Osteoblast (primary cell): ENCODE measurements around the gene KRTAP9-6. TPM values are rescaled to one million over a fixed set of nuclear protein-coding genes. Genes with fewer than 3 reads are reported as not detected.
A peak's percentile ranks its signal among the peaks of the same experiment; 100 is the strongest.

Experiments
- DNase-seq: peaks from one replicate; pipeline ENCODE4 v3.0.0; 2011; ENCODE audit warnings: low spot score, mixed read lengths; ENCODE audit not compliant: insufficient read length; ENCODE audit errors: missing footprints
- H2AFZ ChIP-seq: 2 replicates; pipeline ENCODE4 v1.6.0; 2011; ENCODE audit warnings: mild to moderate bottlenecking, low read length
- H3K27ac ChIP-seq: 2 replicates; pipeline ENCODE4 v1.5.1; 2011; ENCODE audit warnings: mild to moderate bottlenecking, low read depth, low read length, moderate library complexity
- H3K27me3 ChIP-seq: 2 replicates; pipeline ENCODE4 v1.6.0; 2012; ENCODE audit warnings: mild to moderate bottlenecking, control low read depth, inconsistent platforms, low read length, moderate library complexity; ENCODE audit not compliant: insufficient read depth
- H3K36me3 ChIP-seq: 2 replicates; pipeline ENCODE4 v1.5.1; 2011; ENCODE audit warnings: mild to moderate bottlenecking, low read length, control low read depth, moderate library complexity; ENCODE audit not compliant: insufficient read depth
- H3K4me1 ChIP-seq: 2 replicates; pipeline ENCODE4 v1.5.1; 2011; ENCODE audit warnings: mild to moderate bottlenecking, low read length, control low read depth, moderate library complexity; ENCODE audit not compliant: insufficient read depth
- H3K4me2 ChIP-seq: 2 replicates; pipeline ENCODE4 v1.6.0; 2011; ENCODE audit warnings: mild to moderate bottlenecking, low read length; ENCODE audit not compliant: insufficient read depth
- H3K4me3 ChIP-seq: fragments of 200-600 bp; sonication (generic); 3 replicates; pipeline ENCODE4 v1.5.1; 2012; ENCODE audit warnings: mild to moderate bottlenecking, low read length, inconsistent platforms; ENCODE audit not compliant: insufficient read depth
- H3K79me2 ChIP-seq: 2 replicates; pipeline ENCODE4 v1.6.0; 2012; ENCODE audit warnings: mild to moderate bottlenecking, low read length, control low read depth, inconsistent platforms; ENCODE audit not compliant: insufficient read depth
- H3K9me3 ChIP-seq: 2 replicates; pipeline ENCODE4 v1.5.1; 2011; ENCODE audit warnings: low read depth, low read length, control low read depth
- H4K20me1 ChIP-seq: 2 replicates; pipeline ENCODE4 v1.6.0; 2012; ENCODE audit warnings: mild to moderate bottlenecking, low read length, control low read depth; ENCODE audit not compliant: insufficient read depth
- small RNA-seq: library from RNA; depleted of rRNA; stranded (forward); fragments of <200 nt; gene quantifications from one replicate; pipeline ENCODE3, GENCODE V24; 2012
- total RNA-seq: library from RNA; depleted of rRNA; stranded (reverse); fragments of >200 nt; gene quantifications from 2 replicates; pipeline ENCODE4 v1.2.3, GENCODE V29; 2012
- TF ChIP-seq, protein P1 (sequence below): IDR thresholded peaks from 2 replicates; pipeline ENCODE4 v1.5.1; 2011; ENCODE audit warnings: mild to moderate bottlenecking, low read depth, low read length, moderate library complexity; ENCODE audit errors: extremely low read depth

KRTAP9-6 gene
- total RNA-seq, 1 donor: not detected

DNA sequence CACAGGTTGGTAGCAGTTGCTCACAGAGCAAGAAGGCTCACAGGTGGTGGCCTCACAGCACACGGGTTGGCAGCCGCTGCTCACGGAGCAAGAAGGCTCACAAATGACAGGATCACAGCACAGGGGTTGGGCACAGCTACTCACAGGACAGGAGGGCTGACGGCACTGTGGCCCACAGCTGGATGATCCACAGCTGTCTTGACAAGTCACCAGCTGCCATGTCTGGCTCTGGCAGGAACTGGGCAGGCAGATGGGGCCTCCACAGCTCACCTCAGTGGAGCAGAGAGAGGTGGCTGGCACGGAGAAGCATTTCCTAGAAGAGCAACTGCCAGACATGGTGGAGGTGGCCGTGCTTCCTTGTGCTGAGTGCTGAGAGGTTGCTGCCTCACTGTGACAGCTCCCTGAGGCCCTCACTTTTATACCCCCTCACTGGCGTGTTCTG is 43.8 kb downstream of the KRTAP9-6 start, which contains the start of gene KRTAP16-1:
Gene KRTAP16-1 (minus strand): TSS at position 392 of the 442 bp plus-strand sequence. CDS start 56 bp downstream, at position 336.
- peak within 1 kb of the TSS; percentile 83 for H2AFZ ChIP-seq
- no peak within 1 kb of the TSS for H3K27ac ChIP-seq
- H3K27me3 ChIP-seq: no peaks in the 10 kb centered on the region
- no peaks in the 10 kb centered on the region for H3K79me2 ChIP-seq
- H3K4me3 ChIP-seq: peak within 1 kb of the TSS; percentile 38
- H3K4me2 ChIP-seq: peak within 1 kb of the TSS; percentile 32
- DNase-seq: no peak
- H3K4me1 ChIP-seq: peaks cover 11% of the 10 kb centered on the region
- H4K20me1 ChIP-seq: no peaks in the 10 kb centered on the region
- no peaks in the 10 kb centered on the region for H3K36me3 ChIP-seq
- TF ChIP-seq, protein P1, sequence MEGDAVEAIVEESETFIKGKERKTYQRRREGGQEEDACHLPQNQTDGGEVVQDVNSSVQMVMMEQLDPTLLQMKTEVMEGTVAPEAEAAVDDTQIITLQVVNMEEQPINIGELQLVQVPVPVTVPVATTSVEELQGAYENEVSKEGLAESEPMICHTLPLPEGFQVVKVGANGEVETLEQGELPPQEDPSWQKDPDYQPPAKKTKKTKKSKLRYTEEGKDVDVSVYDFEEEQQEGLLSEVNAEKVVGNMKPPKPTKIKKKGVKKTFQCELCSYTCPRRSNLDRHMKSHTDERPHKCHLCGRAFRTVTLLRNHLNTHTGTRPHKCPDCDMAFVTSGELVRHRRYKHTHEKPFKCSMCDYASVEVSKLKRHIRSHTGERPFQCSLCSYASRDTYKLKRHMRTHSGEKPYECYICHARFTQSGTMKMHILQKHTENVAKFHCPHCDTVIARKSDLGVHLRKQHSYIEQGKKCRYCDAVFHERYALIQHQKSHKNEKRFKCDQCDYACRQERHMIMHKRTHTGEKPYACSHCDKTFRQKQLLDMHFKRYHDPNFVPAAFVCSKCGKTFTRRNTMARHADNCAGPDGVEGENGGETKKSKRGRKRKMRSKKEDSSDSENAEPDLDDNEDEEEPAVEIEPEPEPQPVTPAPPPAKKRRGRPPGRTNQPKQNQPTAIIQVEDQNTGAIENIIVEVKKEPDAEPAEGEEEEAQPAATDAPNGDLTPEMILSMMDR: no peak
- no peaks in the 10 kb centered on the region for H3K9me3 ChIP-seq

DNA sequence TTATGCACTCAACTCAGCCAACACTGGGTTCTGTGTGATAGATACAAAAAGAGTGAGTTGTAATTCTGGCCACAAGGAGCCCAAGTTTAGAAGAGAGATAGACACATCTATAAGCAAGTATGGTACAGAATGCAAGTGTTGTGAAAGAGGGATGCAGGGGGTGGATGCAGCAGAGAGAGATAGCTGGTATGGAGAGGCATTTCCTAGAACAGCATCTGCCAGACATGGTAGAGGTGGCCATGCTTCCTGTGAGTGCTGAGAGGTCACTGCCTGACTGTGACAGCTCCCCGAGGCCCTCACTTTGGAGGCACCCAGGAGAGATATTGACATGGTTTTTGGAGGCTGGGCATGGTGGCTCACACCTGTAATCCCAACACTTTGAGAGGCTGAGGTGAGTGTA is 45.9 kb downstream of the KRTAP9-6 start:
- DNase-seq: no peak
- Histone ChIP-seq H3K79me2 (no peaks in the 10 kb centered on the region), H3K36me3 (no peaks in the 10 kb centered on the region), H4K20me1 (no peaks in the 10 kb centered on the region), H3K27ac (no peak overlapping the region), H3K4me1 (peaks cover 16% of the 10 kb centered on the region), H2AFZ (no peak overlapping the region), H3K9me3 (no peaks in the 10 kb centered on the region), H3K4me3 (no peak overlapping the region), H3K4me2 (no peak overlapping the region), H3K27me3 (no peaks in the 10 kb centered on the region)
- TF ChIP-seq, protein P1: no peak

DNA sequence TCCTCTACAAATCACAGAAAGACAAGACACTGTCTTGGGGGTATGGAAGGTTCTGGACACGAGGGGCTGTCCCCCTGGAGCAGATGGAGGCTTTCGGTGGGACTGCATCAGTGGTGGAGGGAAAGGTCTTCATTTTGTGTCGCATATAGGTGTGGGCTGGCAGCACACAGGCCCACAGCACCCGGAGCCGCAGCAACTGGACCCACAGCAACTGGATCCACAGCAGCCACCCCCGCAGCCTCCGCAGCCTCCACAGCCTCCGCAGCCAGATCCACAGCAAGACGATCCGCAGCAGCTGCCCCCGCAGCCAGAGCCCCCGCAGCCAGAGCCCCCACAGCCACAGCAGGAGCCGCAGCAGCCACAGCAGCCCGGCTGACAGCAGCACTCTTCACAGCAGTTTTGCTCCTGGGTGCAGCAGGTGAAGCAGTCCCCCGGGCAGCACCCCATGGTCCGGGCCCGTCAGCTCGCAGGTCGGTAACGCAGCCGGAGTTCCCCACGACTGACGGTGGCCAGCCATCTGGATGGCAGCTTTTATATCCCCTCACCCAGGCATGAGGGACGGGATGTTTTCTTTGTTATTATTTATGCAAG is 50.1 kb downstream of the KRTAP9-6 start, which contains the start of gene KRTAP17-1:
Gene KRTAP17-1 (minus strand): TSS at position 507 of the 591 bp plus-strand sequence. CDS start 60 bp downstream, at position 447.
- no peaks in the 10 kb centered on the region for H4K20me1 ChIP-seq
- TF ChIP-seq, protein P1: no peak
- H3K27ac ChIP-seq: no peak within 1 kb of the TSS
- DNase-seq: no peak
- peak within 1 kb of the TSS; percentile 74 for H2AFZ ChIP-seq
- H3K79me2 ChIP-seq: no peaks in the 10 kb centered on the region
- peak within 1 kb of the TSS; percentile 28 for H3K4me2 ChIP-seq
- H3K27me3 ChIP-seq: no peaks in the 10 kb centered on the region
- peak within 1 kb of the TSS; percentile 43 for H3K4me3 ChIP-seq
- peaks cover 6% of the 10 kb centered on the region for H3K4me1 ChIP-seq
- no peaks in the 10 kb centered on the region for H3K36me3 ChIP-seq
- H3K9me3 ChIP-seq: no peaks in the 10 kb centered on the region

Small RNAs within 50 kb of the gene (small RNA-seq; reads per million reads assigned to genes)
- not detected for gene KRTAP9-10P

Other genes with a start within 250 kb of the KRTAP9-6 start
- 25.0 and 31.8 TPM in 2 replicates for gene KRTAP1-5, start 238.2 kb upstream of the KRTAP9-6 start, total RNA-seq
- not detected in 2 replicates for gene KRTAP1-4, start 235.2 kb upstream of the KRTAP9-6 start, total RNA-seq
- not detected in 2 replicates for gene KRTAP1-3, start 230.5 kb upstream of the KRTAP9-6 start, total RNA-seq
- 2.2 and 2.4 TPM in 2 replicates for gene KRTAP1-1, start 223.9 kb upstream of the KRTAP9-6 start, total RNA-seq
- not detected in 2 replicates for gene KRTAP2-1, start 218.1 kb upstream of the KRTAP9-6 start, total RNA-seq
- not detected in 2 replicates for gene KRTAP2-2, start 210.1 kb upstream of the KRTAP9-6 start, total RNA-seq
- gene KRTAP2-3, start 205.3 kb upstream of the KRTAP9-6 start, total RNA-seq: 0.29 TPM in 1 of 2 replicates, not detected in the other
- not detected in 2 replicates for gene KRTAP2-4, start 199.5 kb upstream of the KRTAP9-6 start, total RNA-seq
- under 0.01 and 0.72 TPM in 2 replicates for gene KRTAP4-7, start 181.2 kb upstream of the KRTAP9-6 start, total RNA-seq
- not detected in 2 replicates for gene KRTAP4-8, start 167.2 kb upstream of the KRTAP9-6 start, total RNA-seq
- gene KRTAP4-16, start 163.2 kb upstream of the KRTAP9-6 start, total RNA-seq: not detected in 2 replicates
- not detected in 2 replicates for gene KRTAP4-9, start 160.0 kb upstream of the KRTAP9-6 start, total RNA-seq
- not detected in 2 replicates for gene KRTAP4-11, start 147.0 kb upstream of the KRTAP9-6 start, total RNA-seq
- gene KRTAP4-12, start 141.2 kb upstream of the KRTAP9-6 start, total RNA-seq: not detected in 2 replicates
- not detected in 2 replicates for gene KRTAP4-6, start 124.8 kb upstream of the KRTAP9-6 start, total RNA-seq
- not detected in 2 replicates for gene KRTAP4-5, start 115.6 kb upstream of the KRTAP9-6 start, total RNA-seq
- not detected in 2 replicates for gene KRTAP4-4, start 104.6 kb upstream of the KRTAP9-6 start, total RNA-seq
- gene KRTAP4-3, start 97.2 kb upstream of the KRTAP9-6 start, total RNA-seq: not detected in 2 replicates
- not detected in 2 replicates for gene KRTAP4-2, start 87.2 kb upstream of the KRTAP9-6 start, total RNA-seq
- gene KRTAP4-1, start 80.5 kb upstream of the KRTAP9-6 start, total RNA-seq: not detected in 2 replicates
- not detected in 2 replicates for gene KRTAP9-1, start 75.5 kb upstream of the KRTAP9-6 start, total RNA-seq
- not detected in 2 replicates for gene KRTAP9-2, start 38.7 kb upstream of the KRTAP9-6 start, total RNA-seq
- not detected in 2 replicates for gene KRTAP9-3, start 32.9 kb upstream of the KRTAP9-6 start, total RNA-seq
- gene KRTAP9-8, start 27.4 kb upstream of the KRTAP9-6 start, total RNA-seq: not detected in 2 replicates
- gene KRTAP9-4, start 15.7 kb upstream of the KRTAP9-6 start, total RNA-seq: not detected in 2 replicates
- gene KRTAP9-9, start 10.0 kb upstream of the KRTAP9-6 start, total RNA-seq: not detected in 2 replicates
- gene KRTAP9-7, start 10.3 kb downstream of the KRTAP9-6 start, total RNA-seq: not detected in 2 replicates
- gene KRTAP29-1, start 37.5 kb downstream of the KRTAP9-6 start, total RNA-seq: not detected in 2 replicates
- gene KRTAP16-1, start 43.9 kb downstream of the KRTAP9-6 start, total RNA-seq: not detected in 2 replicates
- gene KRTAP17-1, start 50.3 kb downstream of the KRTAP9-6 start, total RNA-seq: not detected in 2 replicates
- not detected in 2 replicates for gene KRT33A, start 85.5 kb downstream of the KRTAP9-6 start, total RNA-seq
- gene KRT33B, start 104.4 kb downstream of the KRTAP9-6 start, total RNA-seq: 0.29 and 1.1 TPM in 2 replicates
- 9.4 and 11.2 TPM in 2 replicates for gene KRT34, start 116.9 kb downstream of the KRTAP9-6 start, total RNA-seq
- gene KRT31, start 132.2 kb downstream of the KRTAP9-6 start, total RNA-seq: not detected in 2 replicates
- not detected in 2 replicates for gene KRT37, start 159.2 kb downstream of the KRTAP9-6 start, total RNA-seq
- gene KRT38, start 175.6 kb downstream of the KRTAP9-6 start, total RNA-seq: under 0.01 TPM in 2 replicates
- gene KRT32, start 202.0 kb downstream of the KRTAP9-6 start, total RNA-seq: not detected in 2 replicates
- gene KRT35, start 215.8 kb downstream of the KRTAP9-6 start, total RNA-seq: not detected in 2 replicates
- gene KRT36, start 224.5 kb downstream of the KRTAP9-6 start, total RNA-seq: 0.36 TPM in 1 of 2 replicates, not detected in the other
- not detected in 2 replicates for gene KRT13, start 240.2 kb downstream of the KRTAP9-6 start, total RNA-seq